HUES6 (cell line): Measurements from ENCODE around the gene RIT1.

Source experiments
- H3K27ac ChIP-seq: 2 replicates; pipeline ENCODE4 v1.7.0; 2013; ENCODE audit warnings: low read depth, mild to moderate bottlenecking, low read length, inconsistent platforms
- H3K27me3 ChIP-seq: 2 replicates; pipeline ENCODE4 v1.6.1; 2013; ENCODE audit warnings: low read length; ENCODE audit not compliant: control insufficient read depth, insufficient read depth
- H3K36me3 ChIP-seq: 2 replicates; pipeline ENCODE4 v1.6.1; 2013; ENCODE audit warnings: low read length; ENCODE audit not compliant: control insufficient read depth, insufficient read depth
- H3K4me1 ChIP-seq: 2 replicates; pipeline ENCODE4 v1.6.1; 2013; ENCODE audit warnings: low read length; ENCODE audit not compliant: control insufficient read depth, insufficient read depth
- H3K4me3 ChIP-seq: 2 replicates; pipeline ENCODE4 v1.5.1; 2013; ENCODE audit warnings: low read depth, low read length
- H3K9ac ChIP-seq: one replicate; pipeline ENCODE4 v1.6.1; 2013; ENCODE audit warnings: mild to moderate bottlenecking, low read length
- H3K9me3 ChIP-seq: 2 replicates; pipeline ENCODE4 v1.6.1; 2013; ENCODE audit warnings: low read depth, low read length; ENCODE audit not compliant: control insufficient read depth, insufficient read depth

The RIT1 gene

GRCh38 chr1:155871390-155871789 is 39.8 kb downstream of the RIT1 start:
- Histone ChIP-seq H3K27me3 (no peaks in the 10 kb centered on the region; the same call in 1 of the 2 replicates), H3K27ac (no peak overlapping the region), H3K4me3 (no peak overlapping the region), H3K36me3 (no peaks in the 10 kb centered on the region), H3K9me3 (no peaks in the 10 kb centered on the region), H3K9ac (no peak overlapping the region), H3K4me1 (no peaks in the 10 kb centered on the region)

GRCh38 chr1:155867766-155868165 is 43.4 kb downstream of the RIT1 start:
- Histone ChIP-seq H3K9ac (no peak overlapping the region), H3K27me3 (no peaks in the 10 kb centered on the region; the same call in 1 of the 2 replicates), H3K9me3 (no peaks in the 10 kb centered on the region), H3K4me3 (no peak overlapping the region), H3K36me3 (no peaks in the 10 kb centered on the region), H3K27ac (no peak overlapping the region), H3K4me1 (no peaks in the 10 kb centered on the region)

DNA sequence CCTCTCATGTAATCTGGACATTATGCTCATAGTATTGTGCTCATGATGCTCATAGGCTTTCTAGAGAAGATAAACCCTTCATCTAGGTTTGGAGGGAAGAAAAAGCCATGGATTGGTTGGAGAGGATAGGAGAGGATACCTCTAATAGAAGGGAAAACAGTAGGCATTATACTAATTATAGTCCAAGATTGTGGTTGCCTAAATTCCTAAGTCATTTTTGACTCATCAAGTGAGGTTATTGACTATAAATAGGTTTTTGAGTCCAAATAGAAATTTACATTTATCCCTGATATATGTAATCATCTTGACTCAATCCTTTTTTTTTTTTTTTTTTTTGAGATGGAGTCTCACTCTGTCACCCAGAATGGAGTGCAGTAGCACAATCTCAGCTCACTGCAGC is 46.8 kb downstream of the RIT1 start:
- Histone ChIP-seq H3K9me3 (no peaks in the 10 kb centered on the region), H3K4me3 (no peak overlapping the region), H3K9ac (no peak overlapping the region), H3K36me3 (no peaks in the 10 kb centered on the region), H3K27ac (no peak overlapping the region), H3K27me3 (no peaks in the 10 kb centered on the region; the same call in 1 of the 2 replicates), H3K4me1 (peaks cover 3% of the 10 kb centered on the region; the same call in 1 of the 2 replicates)

GRCh38 chr1:155861896-155862295 is 49.3 kb downstream of the RIT1 start:
- Histone ChIP-seq H3K9me3 (no peaks in the 10 kb centered on the region), H3K9ac (no peak overlapping the region), H3K36me3 (no peaks in the 10 kb centered on the region), H3K27ac (no peak overlapping the region), H3K4me1 (peaks cover 3% of the 10 kb centered on the region; the same call in 1 of the 2 replicates), H3K4me3 (no peak overlapping the region), H3K27me3 (no peaks in the 10 kb centered on the region; the same call in 1 of the 2 replicates)

DNA sequence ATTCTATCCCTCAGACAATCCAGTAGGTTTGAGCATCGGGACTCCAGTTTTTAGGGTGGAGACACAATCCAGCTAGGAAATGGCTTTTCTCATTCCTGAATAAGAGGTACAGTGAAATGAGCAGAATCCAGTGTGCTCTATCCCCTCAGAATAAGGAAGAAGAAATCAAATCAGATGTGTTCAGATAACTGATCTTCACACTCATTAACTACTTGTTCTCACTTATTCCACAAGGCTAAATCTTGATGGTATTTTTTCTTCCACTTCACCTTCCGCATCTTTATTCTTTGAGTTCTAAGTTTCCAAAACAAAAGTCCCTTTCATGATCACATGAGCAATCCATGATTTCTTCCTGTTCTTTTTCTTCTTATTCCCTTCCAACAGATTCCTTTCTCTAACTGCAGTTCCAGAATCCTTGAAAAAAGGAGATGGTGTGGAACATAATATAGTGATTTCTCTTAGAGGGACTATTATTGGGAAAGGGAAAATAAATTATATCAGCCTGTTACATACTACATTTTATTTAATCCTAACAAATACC is 50.1 kb downstream of the RIT1 start:
- H3K27me3 ChIP-seq = no peaks in the 10 kb centered on the region; the same call in 1 of the 2 replicates
- H3K4me3 ChIP-seq = no peak overlapping the region
- no peaks in the 10 kb centered on the region for H3K9me3 ChIP-seq
- no peak overlapping the region for H3K9ac ChIP-seq
- H3K27ac ChIP-seq = no peak overlapping the region
- H3K36me3 ChIP-seq = no peaks in the 10 kb centered on the region
- peaks cover 5% of the 10 kb centered on the region; the same call in 1 of the 2 replicates for H3K4me1 ChIP-seq

- Histone ChIP-seq H3K27me3 (no peaks in the 10 kb centered on the region; the same call in 1 of the 2 replicates), H3K4me3 (peak overlapping the region; percentile 47), H3K4me1 (peaks cover 6% of the 10 kb centered on the region; the same call in 1 of the 2 replicates), H3K9me3 (no peaks in the 10 kb centered on the region), H3K9ac (no peak overlapping the region), H3K36me3 (peaks cover 3% of the 10 kb centered on the region; the same call in 1 of the 2 replicates), H3K27ac (no peak overlapping the region)
These were observed 51.0 kb downstream of the RIT1 start for GRCh38 chr1:155859881-155860871.

- H3K9ac ChIP-seq = no peak within 1 kb of the TSS
- peaks cover 6% of the 10 kb centered on the region; the same call in 1 of the 2 replicates for H3K4me1 ChIP-seq
- no peak within 1 kb of the TSS for H3K27ac ChIP-seq
- H3K9me3 ChIP-seq = no peaks in the 10 kb centered on the region
- peaks cover 11% of the 10 kb centered on the region for H3K36me3 ChIP-seq
- peak within 1 kb of the TSS; percentile 60 for H3K4me3 ChIP-seq
- no peaks in the 10 kb centered on the region; the same call in 1 of the 2 replicates for H3K27me3 ChIP-seq
These were observed 51.8 kb downstream of the RIT1 start, which contains the start of gene SYT11 for GRCh38 chr1:155859234-155859829. Gene SYT11 (plus strand): TSS chr1:155859567. CDS start chr1:155859762, 195 bp downstream.

DNA sequence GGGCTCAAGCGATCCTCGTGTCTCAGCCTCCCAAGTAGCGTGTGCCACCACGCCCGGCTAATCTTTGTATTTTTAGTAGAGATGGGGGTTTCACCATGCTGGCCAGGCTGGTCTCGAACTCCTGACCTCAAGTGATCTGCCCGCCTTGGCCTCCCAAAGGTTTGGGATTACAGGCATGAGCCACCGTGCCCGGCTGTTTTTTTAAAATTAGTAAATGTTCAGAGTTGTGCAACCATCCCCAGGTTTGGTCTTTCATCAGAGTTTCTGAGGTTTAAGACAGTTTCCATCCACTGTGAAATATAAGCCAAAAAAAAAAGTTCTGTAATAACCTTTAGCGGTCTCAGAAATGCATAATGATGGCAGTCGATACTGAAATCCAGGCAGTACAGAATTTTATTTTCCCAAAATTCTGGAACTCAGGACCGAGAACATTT is 52.3 kb downstream of the RIT1 start:
- Histone ChIP-seq H3K9me3 (no peaks in the 10 kb centered on the region), H3K27ac (no peak overlapping the region), H3K4me1 (peaks cover 6% of the 10 kb centered on the region; the same call in 1 of the 2 replicates), H3K9ac (no peak overlapping the region), H3K36me3 (peaks cover 16% of the 10 kb centered on the region), H3K27me3 (no peaks in the 10 kb centered on the region; the same call in 1 of the 2 replicates), H3K4me3 (peak overlapping the region; percentile 60)

- Histone ChIP-seq H3K36me3 (peaks cover 30% of the 10 kb centered on the region), H3K27ac (peak within 1 kb of the TSS; percentile 21), H3K9ac (peak within 1 kb of the TSS; percentile 88), H3K4me1 (peaks cover 6% of the 10 kb centered on the region; the same call in 1 of the 2 replicates), H3K4me3 (peak within 1 kb of the TSS; percentile 93), H3K27me3 (no peaks in the 10 kb centered on the region; the same call in 1 of the 2 replicates), H3K9me3 (no peaks in the 10 kb centered on the region)
These were observed 53.9 kb downstream of the RIT1 start, which contains the start of gene GON4L for GRCh38 chr1:155856975-155857930. Gene GON4L (minus strand): TSS chr1:155857214. CDS start chr1:155853780, 3,434 bp downstream.
